Testis (tissue), 2 donors: ENCODE measurements around the gene ABCC8.

Experiments used
- CTCF ChIP-seq, 3 experiments: fragments of 450-650 bp in 2 of 3; fragments of 200-600 bp in 1 of 3; sonication (generic) in 1 of 3; IDR thresholded peaks; one replicate each; pipeline ENCODE4 v1.5.1; 2016 to 2019; ENCODE audit warnings: antibody characterized with exemption in 3 of 3, mild to moderate bottlenecking in 2 of 3, moderate library complexity in 1 of 3
- POLR2A ChIP-seq: fragments of 450-650 bp; IDR thresholded peaks from one replicate; pipeline ENCODE4 v1.6.1; 2017; ENCODE audit warnings: antibody characterized with exemption, mild to moderate bottlenecking, moderate library complexity

GRCh38 chr11:17423533-17424310 is 52.9 kb downstream of the ABCC8 start:
- no peak for TF ChIP-seq CTCF (IDR thresholded peaks at IDR 0.05)
- no peak for TF ChIP-seq POLR2A
